Activated T-helper 17 cell treated with anti-CD3 and anti-CD28 coated beads, Interleukin-2, amount 50 U/mL, for 72 hours (primary cell): ENCODE measurements around the gene DNAJB11. TPM values are rescaled to one million over a fixed set of nuclear protein-coding genes. Genes with fewer than 3 reads are reported as not detected.

Experiments used
- ATAC-seq: fragments of 150-1000 bp; cut with Tn5 transposase; replicated peaks from 2 replicates; pipeline ENCODE4 v1.10.0; 2021; ENCODE audit warnings: mild to moderate bottlenecking, moderate library complexity
- H3K27ac Mint-ChIP-seq: one replicate; pipeline ENCODE4 v1.8.0; 2022; ENCODE audit warnings: mixed read lengths
- H3K27me3 Mint-ChIP-seq: one replicate; pipeline ENCODE4 v1.8.0; 2022; ENCODE audit warnings: mixed read lengths
- H3K36me3 Mint-ChIP-seq: one replicate; pipeline ENCODE4 v1.8.0; 2022; ENCODE audit warnings: low read depth, mild to moderate bottlenecking, mixed read lengths
- H3K4me1 Mint-ChIP-seq: one replicate; pipeline ENCODE4 v1.8.0; 2022; ENCODE audit warnings: mixed read lengths
- H3K4me3 Mint-ChIP-seq: one replicate; pipeline ENCODE4 v1.8.0; 2022; ENCODE audit warnings: mild to moderate bottlenecking, mixed read lengths
- H3K9me3 Mint-ChIP-seq: one replicate; pipeline ENCODE4 v1.8.0; 2022; ENCODE audit warnings: mixed read lengths
- total RNA-seq, 2 donors: library from RNA; stranded (reverse); gene quantifications; one replicate each; pipeline ENCODE4 v1.2.3, GENCODE V29; 2022

DNAJB11 gene
- total RNA-seq, 2 donors from 2014 or later = 22.4 to 46.7 TPM

DNA sequence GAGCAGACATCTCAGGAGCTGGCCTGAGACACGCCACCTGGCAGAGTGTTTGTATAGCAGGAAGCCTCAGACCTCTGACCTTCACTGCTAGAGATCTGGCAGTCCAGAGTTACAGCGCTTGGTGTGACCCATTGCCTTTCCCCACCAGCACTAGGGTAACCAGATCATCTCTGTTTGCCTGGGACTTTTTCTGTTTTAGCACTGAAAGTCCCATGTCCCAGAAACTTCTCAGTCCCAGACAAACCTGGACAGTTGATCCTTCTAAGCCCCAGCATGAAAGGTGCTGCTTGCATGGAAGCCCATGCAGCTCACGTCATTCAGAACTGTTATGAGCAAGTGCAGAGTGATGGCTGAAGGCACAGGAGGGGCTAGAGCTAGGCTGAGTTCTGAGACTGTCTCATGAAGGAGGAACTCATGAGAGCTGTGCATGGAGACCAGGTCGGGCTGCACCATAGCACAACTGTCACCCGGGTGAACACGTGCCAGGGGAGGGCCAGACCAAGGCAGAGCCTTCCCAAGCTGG lies 24.1 kb downstream of the DNAJB11 start:
- H3K27ac Mint-ChIP-seq = no peak overlapping the region
- H3K4me1 Mint-ChIP-seq = peaks cover 5% of the 10 kb centered on the region
- ATAC-seq = no peak
- no peaks in the 10 kb centered on the region for H3K27me3 Mint-ChIP-seq
- H3K4me3 Mint-ChIP-seq = no peak overlapping the region
- H3K9me3 Mint-ChIP-seq = no peaks in the 10 kb centered on the region
- H3K36me3 Mint-ChIP-seq = no peaks in the 10 kb centered on the region

DNA sequence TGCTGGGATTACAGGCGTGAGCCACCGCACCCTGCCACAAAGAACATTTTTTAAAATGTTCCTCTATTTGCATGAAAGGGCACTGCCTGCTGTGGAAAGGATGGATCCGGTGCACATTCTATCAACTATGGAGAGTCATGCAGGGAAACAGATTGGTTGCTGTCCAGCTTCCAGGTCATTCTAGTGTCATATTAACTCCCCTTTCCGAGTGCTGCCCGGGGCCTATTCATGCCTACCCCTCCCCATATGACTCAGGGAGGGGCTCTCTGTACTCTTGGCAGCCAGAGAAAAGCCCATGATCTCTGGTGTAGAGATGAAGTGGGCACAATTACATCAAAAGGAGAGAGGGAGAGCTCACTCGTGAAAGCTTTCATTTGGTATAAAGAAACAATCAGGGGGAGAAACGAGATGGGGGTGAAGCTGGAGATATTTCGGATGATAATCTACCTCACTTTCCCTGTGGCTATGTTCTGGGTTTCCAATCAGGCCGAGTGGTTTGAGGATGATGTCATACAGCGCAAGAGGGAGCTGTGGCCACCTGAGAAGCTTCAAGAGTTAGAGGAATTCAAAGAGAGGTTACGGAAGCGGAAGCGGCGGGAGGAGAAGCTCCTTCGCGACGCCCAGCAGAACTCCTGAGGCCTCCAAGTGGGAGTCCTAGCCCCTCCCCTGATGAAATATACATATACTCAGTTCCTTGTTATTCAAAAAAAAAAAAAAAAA lies 26.2 kb downstream of the DNAJB11 start:
- Mint-ChIP-seq H3K27me3 (no peaks in the 10 kb centered on the region), H3K27ac (no peak overlapping the region), H3K4me1 (no peaks in the 10 kb centered on the region), H3K4me3 (no peak overlapping the region), H3K36me3 (no peaks in the 10 kb centered on the region), H3K9me3 (no peaks in the 10 kb centered on the region)
- ATAC-seq = no peak

DNA sequence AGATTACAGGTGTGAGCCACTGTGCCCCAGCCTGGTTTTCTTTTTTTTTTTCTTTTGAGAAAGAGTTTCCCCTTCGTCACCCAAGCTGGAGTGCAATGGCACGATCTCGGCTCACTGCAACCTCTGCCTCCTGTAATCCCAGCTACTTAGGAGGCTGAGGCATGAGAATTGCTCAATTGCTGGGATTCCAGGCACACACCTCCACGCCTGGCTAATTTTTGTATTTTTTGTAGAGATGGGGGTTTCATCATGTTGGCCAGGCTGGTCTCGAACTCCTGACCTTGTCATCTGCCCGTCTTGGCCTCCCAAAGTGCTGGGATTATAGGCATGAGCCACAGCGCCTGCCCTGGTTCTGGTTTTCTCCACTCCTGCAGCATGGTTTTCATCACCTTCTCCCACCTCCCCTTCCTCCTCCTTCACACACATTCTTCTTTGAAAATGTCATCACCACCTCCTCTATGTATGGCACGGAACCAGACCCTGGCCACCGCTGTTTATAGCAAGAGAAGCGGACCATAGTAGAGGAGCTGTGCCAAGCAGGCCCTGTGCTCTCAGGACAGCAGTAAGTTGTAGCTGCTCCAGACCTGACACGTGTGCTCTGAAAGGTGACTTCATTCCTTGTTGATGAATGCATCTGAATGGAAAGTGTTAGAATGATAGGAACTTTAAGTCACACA lies 27.7 kb downstream of the DNAJB11 start:
- ATAC-seq = no peak
- no peaks in the 10 kb centered on the region for H3K27me3 Mint-ChIP-seq
- H3K4me3 Mint-ChIP-seq = no peak overlapping the region
- no peak overlapping the region for H3K27ac Mint-ChIP-seq
- no peaks in the 10 kb centered on the region for H3K36me3 Mint-ChIP-seq
- H3K4me1 Mint-ChIP-seq = no peaks in the 10 kb centered on the region
- H3K9me3 Mint-ChIP-seq = no peaks in the 10 kb centered on the region

DNA sequence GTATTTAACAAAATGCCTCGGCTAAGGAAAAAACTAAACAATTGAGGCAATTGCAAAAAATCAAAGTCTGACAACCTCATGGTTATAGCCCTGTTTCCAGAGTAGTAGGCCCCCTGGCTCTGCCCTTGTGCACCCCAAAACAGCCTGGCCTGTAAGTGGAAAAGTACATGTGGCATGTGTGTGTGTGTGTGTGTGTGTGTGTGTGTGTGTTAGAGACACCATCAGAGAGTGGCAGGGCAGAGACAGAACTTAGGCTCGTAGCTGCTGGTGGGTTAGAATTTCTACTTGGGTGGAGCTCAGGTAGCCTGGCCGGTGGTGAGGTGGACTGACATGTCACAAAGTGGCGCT lies 28.2 kb downstream of the DNAJB11 start:
- H3K27me3 Mint-ChIP-seq = no peaks in the 10 kb centered on the region
- no peak for ATAC-seq
- H3K27ac Mint-ChIP-seq = no peak overlapping the region
- no peaks in the 10 kb centered on the region for H3K36me3 Mint-ChIP-seq
- H3K9me3 Mint-ChIP-seq = no peaks in the 10 kb centered on the region
- no peak overlapping the region for H3K4me3 Mint-ChIP-seq
- H3K4me1 Mint-ChIP-seq = no peaks in the 10 kb centered on the region

DNA sequence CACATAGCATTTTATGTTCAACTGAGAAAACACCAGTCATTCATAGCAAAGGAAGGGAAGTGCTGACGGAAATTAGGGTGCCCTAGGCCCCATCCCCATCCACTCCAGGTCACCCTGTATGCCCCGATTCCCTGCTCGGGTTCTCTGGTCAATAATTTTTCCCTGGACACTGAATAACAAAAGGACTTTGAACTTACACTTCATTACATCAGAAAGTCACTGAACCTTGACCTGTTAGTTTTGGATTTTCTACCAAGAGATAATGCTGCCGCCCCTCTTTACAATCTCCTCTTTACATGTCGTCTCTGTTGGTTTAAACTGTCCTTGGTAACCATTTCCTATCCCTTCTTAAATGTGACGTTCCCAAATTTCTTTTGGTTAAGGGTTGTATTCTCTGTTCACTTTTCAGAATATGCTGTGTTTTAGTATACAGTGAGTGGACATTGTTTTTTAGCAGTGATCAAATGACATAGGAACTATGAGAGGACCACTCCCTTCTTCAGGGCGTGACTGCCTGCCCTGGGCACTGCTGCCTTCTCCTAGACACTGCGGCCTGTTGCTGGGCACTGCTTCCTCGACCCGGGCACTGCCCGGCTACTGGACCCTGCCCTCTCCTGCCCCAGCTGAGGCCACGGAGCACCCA lies 28.7 kb downstream of the DNAJB11 start:
- no peak for ATAC-seq

DNA sequence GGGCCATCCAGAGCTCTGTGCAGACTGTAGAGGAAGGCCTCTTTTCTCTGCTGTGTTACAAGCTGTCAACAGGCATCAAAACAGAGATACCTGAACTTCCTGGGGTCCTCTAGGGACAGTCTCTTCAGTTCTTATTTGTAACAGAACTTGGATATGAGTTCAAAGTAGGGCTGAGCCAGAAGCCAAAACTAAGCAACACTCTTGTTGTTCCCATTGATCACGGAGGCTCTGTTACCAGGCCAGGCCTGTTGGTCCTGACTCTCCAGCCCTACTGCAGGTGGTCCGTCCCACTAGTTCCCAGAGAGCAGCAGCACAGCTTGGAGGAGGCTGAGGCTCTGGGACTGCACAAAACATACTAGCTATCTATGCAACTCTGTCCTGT lies 29.3 kb downstream of the DNAJB11 start:
- no peak for ATAC-seq
- Mint-ChIP-seq H3K4me3 (no peak overlapping the region), H3K27ac (no peak overlapping the region), H3K36me3 (no peaks in the 10 kb centered on the region), H3K4me1 (no peaks in the 10 kb centered on the region), H3K27me3 (no peaks in the 10 kb centered on the region), H3K9me3 (no peaks in the 10 kb centered on the region)

More for the DNA sequence above, 28.7 kb downstream of the DNAJB11 start:
- Mint-ChIP-seq H3K36me3 (no peaks in the 10 kb centered on the region), H3K27me3 (no peaks in the 10 kb centered on the region), H3K9me3 (no peaks in the 10 kb centered on the region), H3K4me3 (no peak overlapping the region), H3K4me1 (no peaks in the 10 kb centered on the region), H3K27ac (no peak overlapping the region)

DNA sequence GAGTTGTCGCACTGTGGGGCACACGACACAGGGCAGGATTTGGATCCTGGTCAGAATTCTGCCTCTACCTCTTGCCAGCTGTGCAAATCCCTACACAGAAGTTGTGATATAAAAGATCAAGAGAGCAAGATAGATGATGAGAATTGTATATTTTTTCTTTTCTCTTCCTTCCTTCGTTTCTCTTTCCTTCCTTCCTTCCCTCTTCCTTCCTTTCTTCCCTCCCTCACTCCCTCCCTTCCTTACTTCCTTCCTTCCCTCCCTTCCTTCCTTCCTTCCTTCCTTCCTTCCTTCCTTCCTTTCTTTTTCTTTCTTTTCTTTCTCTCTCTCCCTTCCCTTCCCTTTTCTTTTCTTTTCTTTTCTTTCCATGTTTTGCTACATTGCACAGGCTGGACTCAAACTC lies 30.4 kb downstream of the DNAJB11 start:
- Mint-ChIP-seq H3K36me3 (no peaks in the 10 kb centered on the region), H3K27ac (no peak overlapping the region), H3K4me3 (no peak overlapping the region), H3K27me3 (no peaks in the 10 kb centered on the region), H3K9me3 (no peaks in the 10 kb centered on the region), H3K4me1 (no peaks in the 10 kb centered on the region)
- no peak for ATAC-seq

DNA sequence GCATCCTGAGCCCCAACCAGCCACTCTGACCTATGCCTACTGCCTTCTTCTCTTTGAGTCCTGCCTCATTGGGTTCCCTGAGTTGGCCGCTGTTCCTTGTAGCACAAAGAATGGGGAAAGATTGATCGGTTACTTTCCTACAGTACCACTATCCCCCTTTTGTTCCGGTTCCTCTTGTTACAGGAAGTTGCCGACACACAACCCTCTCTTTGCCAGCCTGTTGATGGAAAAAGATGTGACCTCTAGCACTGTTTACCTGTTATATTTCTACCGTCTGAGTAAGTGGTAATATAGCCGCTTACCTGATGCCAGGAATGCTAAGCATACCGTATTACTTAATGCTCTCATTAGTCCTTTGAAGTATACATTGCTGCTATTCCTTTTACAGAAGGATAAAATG lies 32.6 kb downstream of the DNAJB11 start:
- Mint-ChIP-seq H3K36me3 (no peaks in the 10 kb centered on the region), H3K4me3 (no peak overlapping the region), H3K9me3 (no peaks in the 10 kb centered on the region), H3K27ac (no peak overlapping the region), H3K27me3 (no peaks in the 10 kb centered on the region), H3K4me1 (no peaks in the 10 kb centered on the region)
- ATAC-seq = no peak

DNA sequence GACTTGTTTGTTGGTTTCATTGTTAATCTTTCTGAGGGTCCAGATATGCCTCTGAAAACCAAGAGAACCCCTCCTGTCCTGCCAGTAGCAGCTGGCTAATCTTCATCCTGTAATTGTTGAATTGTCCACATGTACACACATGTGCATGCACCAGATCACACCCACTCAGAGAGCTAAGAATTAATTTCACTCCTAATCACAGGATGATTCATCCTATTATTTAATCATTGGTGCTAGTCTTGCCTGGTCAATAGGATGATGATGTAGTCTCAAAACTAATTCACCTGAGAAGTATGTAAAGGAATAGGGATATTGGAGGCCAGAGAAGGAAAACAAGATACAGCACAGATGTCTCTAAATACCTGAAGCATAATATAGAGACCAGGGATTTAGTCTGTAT lies 34.6 kb downstream of the DNAJB11 start:
- no peaks in the 10 kb centered on the region for H3K9me3 Mint-ChIP-seq
- H3K27ac Mint-ChIP-seq = no peak overlapping the region
- no peaks in the 10 kb centered on the region for H3K36me3 Mint-ChIP-seq
- H3K27me3 Mint-ChIP-seq = no peaks in the 10 kb centered on the region
- no peak overlapping the region for H3K4me3 Mint-ChIP-seq
- no peaks in the 10 kb centered on the region for H3K4me1 Mint-ChIP-seq
- ATAC-seq = no peak

DNA sequence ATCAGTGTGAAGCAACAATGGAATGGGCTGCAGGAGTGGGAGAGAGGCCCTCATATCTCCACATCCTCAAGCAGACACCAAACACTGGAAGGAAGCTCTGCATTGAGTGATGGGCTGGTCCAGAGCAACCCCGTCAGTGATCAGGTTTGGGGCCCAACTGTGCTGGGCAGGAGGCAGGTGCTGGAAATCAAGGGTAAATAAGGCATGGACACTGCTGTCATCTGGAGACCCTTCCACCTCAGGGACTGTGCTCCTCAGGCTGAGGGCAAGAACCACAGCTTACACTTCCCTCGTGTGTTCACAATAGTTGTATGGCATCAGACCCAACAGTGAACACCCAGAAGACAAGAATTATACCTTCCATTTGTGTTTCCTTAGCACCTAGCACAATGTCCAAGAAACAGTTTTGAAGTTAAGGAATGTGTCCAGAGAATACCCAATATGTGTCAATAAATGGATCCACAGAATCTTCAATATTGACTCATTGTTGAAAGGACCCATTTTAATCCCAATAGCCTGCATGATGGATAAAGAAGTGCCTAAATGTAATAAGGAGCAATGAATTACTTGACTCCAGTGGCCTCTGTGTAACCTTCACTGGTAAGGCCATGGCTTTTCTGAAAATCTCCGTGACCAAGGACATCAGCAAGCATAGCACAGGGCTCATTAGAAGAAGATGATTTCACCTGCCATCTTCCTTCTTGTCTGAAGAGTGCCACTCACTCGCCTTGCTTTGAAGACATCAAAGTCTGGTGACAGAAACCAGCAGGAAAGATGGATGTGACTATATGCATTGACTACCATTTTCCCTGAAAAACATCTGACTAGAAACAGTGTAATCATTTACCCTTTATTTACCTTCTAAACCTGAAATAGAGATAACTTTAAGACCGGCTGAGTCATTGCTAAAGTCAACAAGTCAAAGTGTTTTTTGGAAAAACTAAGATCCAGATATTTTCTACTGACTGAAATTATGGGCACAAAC lies 35.3 kb downstream of the DNAJB11 start:
- Mint-ChIP-seq H3K27me3 (no peaks in the 10 kb centered on the region), H3K27ac (no peak overlapping the region), H3K9me3 (no peaks in the 10 kb centered on the region), H3K36me3 (no peaks in the 10 kb centered on the region), H3K4me3 (no peak overlapping the region), H3K4me1 (no peaks in the 10 kb centered on the region)
- no peak for ATAC-seq

DNA sequence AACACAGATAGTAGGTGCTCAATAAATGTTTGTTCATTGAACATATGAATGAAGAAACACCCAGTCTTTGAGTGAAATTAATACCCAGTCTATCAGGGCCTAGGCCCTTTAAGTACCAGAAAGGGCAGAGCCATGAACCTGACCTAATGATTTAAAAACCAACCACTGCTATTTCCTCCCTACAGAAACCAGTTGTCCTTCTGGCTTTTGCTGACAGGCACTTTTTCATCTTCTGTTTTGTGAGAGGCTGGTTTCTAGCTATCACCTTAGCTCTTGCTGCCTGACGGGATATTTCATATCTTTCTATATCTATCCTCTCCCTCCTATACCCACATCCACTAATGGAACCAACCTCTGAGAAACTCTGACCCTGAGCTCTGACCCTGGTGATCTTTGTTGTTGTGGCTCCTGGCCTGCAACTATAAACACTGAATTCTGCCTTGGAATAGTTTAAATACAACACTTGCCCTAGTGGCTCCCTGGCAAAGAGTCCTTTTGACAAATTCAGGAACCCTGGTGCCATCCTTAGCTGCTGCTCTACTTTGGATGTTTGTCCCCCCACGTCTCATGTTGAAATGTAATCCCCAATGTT lies 38.2 kb downstream of the DNAJB11 start:
- Mint-ChIP-seq H3K4me1 (no peaks in the 10 kb centered on the region), H3K4me3 (no peak overlapping the region), H3K9me3 (no peaks in the 10 kb centered on the region), H3K27ac (no peak overlapping the region), H3K36me3 (no peaks in the 10 kb centered on the region), H3K27me3 (peaks cover 3% of the 10 kb centered on the region)
- no peak for ATAC-seq

DNA sequence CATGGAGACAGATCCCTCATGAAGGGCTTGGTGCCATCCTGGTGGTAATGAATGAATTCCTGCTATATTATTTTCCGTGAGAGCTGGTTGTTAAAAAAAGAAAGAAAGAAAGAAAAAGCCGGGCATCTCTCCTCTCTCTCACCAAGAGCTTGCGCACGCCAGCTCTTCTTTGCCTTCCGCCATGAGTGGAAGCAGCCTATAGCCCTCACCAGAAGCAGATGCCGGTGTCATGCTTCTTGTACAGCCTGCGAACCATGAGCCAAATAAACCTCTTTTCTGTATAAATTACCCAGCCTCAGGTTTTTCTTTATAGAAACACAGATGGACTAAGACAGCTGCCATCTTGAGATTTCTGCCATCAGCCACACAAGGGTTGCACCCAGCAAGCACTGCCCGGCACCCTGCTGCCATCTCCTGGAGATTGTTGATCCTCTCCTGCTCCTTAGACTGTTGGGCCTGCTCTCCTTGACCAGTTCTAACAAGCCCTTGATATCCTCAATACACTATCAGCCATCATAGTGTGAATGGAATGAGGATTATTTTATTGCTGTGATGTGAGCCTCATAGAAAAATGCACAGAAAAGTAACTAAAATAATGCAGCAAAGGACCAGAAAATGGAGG lies 38.8 kb downstream of the DNAJB11 start:
- peak; percentile 37 for ATAC-seq

DNA sequence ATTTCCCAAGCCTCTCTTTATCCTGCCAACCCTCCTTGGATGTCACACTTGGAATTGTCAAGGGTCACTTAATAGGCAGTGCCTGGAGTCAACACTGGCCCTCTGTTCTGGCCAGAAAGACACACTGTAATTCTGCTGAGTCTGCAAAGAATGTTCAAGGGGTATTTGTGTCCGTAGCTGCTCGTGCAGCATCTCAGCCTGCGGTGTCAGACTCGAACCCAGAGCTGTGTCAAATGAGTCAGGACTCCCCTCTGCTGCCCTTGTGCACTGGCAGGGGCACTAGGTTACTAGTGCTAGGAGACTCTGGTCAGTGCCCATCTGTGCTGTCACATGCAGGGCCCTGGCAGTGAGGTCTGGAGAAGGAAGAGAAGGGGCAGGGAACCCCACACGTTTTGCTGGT lies 41.5 kb downstream of the DNAJB11 start:
- H3K27ac Mint-ChIP-seq = no peak overlapping the region
- ATAC-seq = no peak
- H3K36me3 Mint-ChIP-seq = no peaks in the 10 kb centered on the region
- H3K4me3 Mint-ChIP-seq = no peak overlapping the region
- peaks cover 7% of the 10 kb centered on the region for H3K27me3 Mint-ChIP-seq
- H3K4me1 Mint-ChIP-seq = peaks cover 12% of the 10 kb centered on the region
- no peaks in the 10 kb centered on the region for H3K9me3 Mint-ChIP-seq

More for the DNA sequence above, 38.8 kb downstream of the DNAJB11 start:
- H3K4me1 Mint-ChIP-seq = peaks cover 3% of the 10 kb centered on the region
- no peak overlapping the region for H3K27ac Mint-ChIP-seq
- peaks cover 3% of the 10 kb centered on the region for H3K27me3 Mint-ChIP-seq
- H3K9me3 Mint-ChIP-seq = no peaks in the 10 kb centered on the region
- no peak overlapping the region for H3K4me3 Mint-ChIP-seq
- no peaks in the 10 kb centered on the region for H3K36me3 Mint-ChIP-seq
